SH-SY5Y (cell line): ENCODE measurements around the gene NASP.

Experiments used
- GATA2 ChIP-seq: IDR thresholded peaks from 2 replicates; pipeline ENCODE4 v1.6.1; 2011; ENCODE audit warnings: mild to moderate bottlenecking, low read depth, low read length
- GATA3 ChIP-seq: IDR thresholded peaks from 2 replicates; pipeline ENCODE4 v1.6.1; 2011; ENCODE audit warnings: low read depth, mild to moderate bottlenecking, low read length, moderate library complexity

DNA sequence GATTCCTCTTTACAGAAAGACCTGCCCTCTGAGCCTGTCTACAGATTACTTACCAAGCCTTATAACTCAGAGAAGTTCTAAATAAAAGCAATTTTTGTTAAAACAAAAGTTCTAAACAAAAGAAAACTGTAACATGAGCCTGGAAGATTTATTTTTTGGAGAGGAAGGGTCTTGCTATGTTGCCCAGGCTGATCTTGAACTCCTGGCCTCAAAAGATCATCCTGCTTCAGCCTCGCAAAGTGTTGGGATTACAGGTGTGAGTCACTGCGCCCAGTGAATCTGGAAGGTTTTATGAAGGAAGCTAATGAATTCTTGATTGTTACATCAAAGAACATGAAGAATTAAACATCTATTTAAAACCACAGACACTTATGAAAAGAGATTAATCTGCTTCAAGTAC is 75.4 kb downstream of the NASP start:
- no peak for TF ChIP-seq GATA3
- TF ChIP-seq GATA2, result no peak
